ENCODE results near the gene TCEAL8. TPM values are rescaled to one million over a fixed set of nuclear protein-coding genes. Genes with fewer than 3 reads are reported as not detected.

The TCEAL8 gene
- total RNA-seq, 1 donor from 2014 or later: 160 TPM

- DNase-seq (ENCODE audit: low spot score): peak; percentile 85
Measured at GRCh38 chrX:103214870-103215424, 40.0 kb downstream of the TCEAL8 start, which contains the start of gene BEX4. Gene BEX4, plus strand, starts transcription at chrX:103215108. Its CDS starts 1,046 bp downstream, at chrX:103216154.

GRCh38 chrX:103212749-103213457 lies 42.1 kb downstream of the TCEAL8 start:
- DNase-seq (ENCODE audit: low spot score): no peak

GRCh38 chrX:103211012-103211715 lies 43.8 kb downstream of the TCEAL8 start:
- peak; percentile 56 for DNase-seq (ENCODE audit: low spot score)

- no peak for DNase-seq (ENCODE audit: low spot score)
Measured at GRCh38 chrX:103210056-103210455, 44.9 kb downstream of the TCEAL8 start.

Other genes starting within 250 kb of the TCEAL8 start
- 1.2 TPM for gene BEX1, start 191.0 kb downstream of the TCEAL8 start, total RNA-seq (ENCODE audit: insufficient read depth, low replicate concordance)
- gene NXF3, start 162.0 kb downstream of the TCEAL8 start, total RNA-seq (ENCODE audit: insufficient read depth, low replicate concordance): not detected
- gene BEX4, start 40.0 kb downstream of the TCEAL8 start, total RNA-seq (ENCODE audit: insufficient read depth, low replicate concordance): 24.6 TPM
- gene TCEAL5, start 21.6 kb upstream of the TCEAL8 start, total RNA-seq (ENCODE audit: insufficient read depth, low replicate concordance): not detected
- 14.7 TPM for gene BEX2, start 55.8 kb upstream of the TCEAL8 start, total RNA-seq (ENCODE audit: insufficient read depth, low replicate concordance)
- gene TCEAL7, start 75.1 kb upstream of the TCEAL8 start, total RNA-seq (ENCODE audit: insufficient read depth, low replicate concordance): 11.3 TPM
- gene TCEAL9, start 101.4 kb upstream of the TCEAL8 start, total RNA-seq (ENCODE audit: insufficient read depth, low replicate concordance): 104 TPM
- 102 TPM for gene BEX3, start 121.4 kb upstream of the TCEAL8 start, total RNA-seq (ENCODE audit: insufficient read depth, low replicate concordance)